PC-3 (cell line): Measurements from ENCODE around the gene CREBL2. TPM values are rescaled to one million over a fixed set of nuclear protein-coding genes. Genes with fewer than 3 reads are reported as not detected.
A peak's percentile ranks its signal among the peaks of the same experiment; 100 is the strongest.

Experiments used
- ATAC-seq: fragments of 200-7000 bp; cut with Tn5 transposase; 2 replicates; pipeline ENCODE4 v1.9.1; 2020; ENCODE audit warnings: mild to moderate bottlenecking, moderate library complexity
- BruUV-seq: library from RNA; stranded (reverse); fragments of 400-500 nt; replicated peaks from 2 replicates; lab custom pipeline; 2021; lab: Mats Ljungman, UMichigan
- CTCF ChIA-PET: fragments of 300-600 bp; sonication (Branson Sonifier 250); formaldehyde crosslinking; loops from one replicate; lab custom pipeline; 2022; ENCODE audit warnings: antibody characterized with exemption; lab: Charles Lee
- POLR2A ChIA-PET: fragments of 300-600 bp; sonication (Branson Sonifier 250); formaldehyde crosslinking; loops from one replicate; lab custom pipeline; 2022; ENCODE audit warnings: antibody characterized with exemption; ENCODE audit not compliant: unreplicated experiment; lab: Charles Lee
- DNase-seq: peaks from one replicate; pipeline ENCODE4 v3.0.0-alpha.2; 2015
- H2AFZ ChIP-seq: fragments of 300-600 bp; sonication (generic); 2 replicates; pipeline ENCODE4 v1.6.0; 2016; ENCODE audit warnings: antibody characterized with exemption, low read length
- H3F3A ChIP-seq: fragments of 300-600 bp; sonication (generic); one replicate; pipeline ENCODE4 v1.6.0; 2017; ENCODE audit warnings: antibody characterized with exemption, low read length, control low read depth, mild to moderate bottlenecking; ENCODE audit not compliant: unreplicated experiment
- H3K27ac ChIP-seq: fragments of 300-600 bp; sonication (generic); 2 replicates; pipeline ENCODE4 v1.5.1; 2016; ENCODE audit warnings: mild to moderate bottlenecking, low read length
- H3K27me3 ChIP-seq: fragments of 300-600 bp; sonication (generic); 2 replicates; pipeline ENCODE4 v1.6.1; 2016; ENCODE audit warnings: low read length, mixed read lengths
- H3K36me3 ChIP-seq: fragments of 300-600 bp; sonication (generic); 2 replicates; pipeline ENCODE4 v1.6.1; 2016; ENCODE audit warnings: low read depth, mixed run types, low read length, mixed read lengths
- H3K4me1 ChIP-seq: fragments of 300-600 bp; sonication (generic); 2 replicates; pipeline ENCODE4 v1.5.1; 2016; ENCODE audit warnings: low read length; ENCODE audit not compliant: insufficient read depth
- H3K4me2 ChIP-seq: fragments of 300-600 bp; sonication (generic); 2 replicates; pipeline ENCODE4 v1.6.0; 2016; ENCODE audit warnings: low read length
- H3K4me3 ChIP-seq: fragments of 300-600 bp; sonication (generic); 2 replicates; pipeline ENCODE4 v1.5.1; 2016; ENCODE audit warnings: mild to moderate bottlenecking, low read length, mixed read lengths
- H3K79me2 ChIP-seq: fragments of 300-600 bp; sonication (generic); 2 replicates; pipeline ENCODE4 v1.6.1; 2017; ENCODE audit warnings: low read length, mixed read lengths
- H3K9ac ChIP-seq: fragments of 300-600 bp; sonication (generic); 2 replicates; pipeline ENCODE4 v1.6.0; 2016; ENCODE audit warnings: mild to moderate bottlenecking, low read length
- H3K9me2 ChIP-seq: fragments of 300-600 bp; sonication (generic); replicated peaks from 2 replicates; pipeline ENCODE4 v1.6.1; 2016; ENCODE audit warnings: mixed run types, low read length, mixed read lengths
- H3K9me3 ChIP-seq: fragments of 300-600 bp; sonication (generic); 2 replicates; pipeline ENCODE4 v1.6.1; 2016; ENCODE audit warnings: low read length, mixed read lengths
- H4K20me1 ChIP-seq: fragments of 300-600 bp; sonication (generic); 2 replicates; pipeline ENCODE4 v1.6.1; 2016; ENCODE audit warnings: low read length, mixed read lengths
- CTCF ChIP-seq: fragments of 300-600 bp; sonication (generic); conservative IDR thresholded peaks from 2 replicates; pipeline ENCODE4 v1.5.1; 2017; ENCODE audit warnings: antibody characterized with exemption, low read depth, mild to moderate bottlenecking, low read length
- EZH2 ChIP-seq: fragments of 300-600 bp; sonication (generic); IDR thresholded peaks from one replicate; pipeline ENCODE4 v1.6.1; 2017; ENCODE audit warnings: antibody characterized with exemption, mild to moderate bottlenecking, low read length; ENCODE audit not compliant: unreplicated experiment
- EZH2phosphoT487 ChIP-seq: fragments of 300-600 bp; sonication (generic); IDR thresholded peaks from 2 replicates; pipeline ENCODE4 v1.6.1; 2018; ENCODE audit warnings: mild to moderate bottlenecking, antibody characterized with exemption, low read length, borderline replicate concordance
- intact Hi-C: fragments of 100-400 bp; cut with micrococcal nuclease; formaldehyde crosslinking; loops from 2 replicates; pipeline ENCODE4 v1.9.0; 2023
- total RNA-seq: library from RNA; depleted of rRNA; stranded (reverse); fragments of >200 nt; gene quantifications from 2 replicates; pipeline ENCODE4 v1.2.3, GENCODE V29; 2014

Gene CREBL2
- total RNA-seq, 1 experiment from 2014 or later: 14.2 TPM

- DNase-seq: peak; percentile 36
- no peak for ATAC-seq
- no peak overlapping the region for H3K27ac ChIP-seq
- H3K4me3 ChIP-seq: no peak overlapping the region
- no peak overlapping the region for H2AFZ ChIP-seq
- H3K9me3 ChIP-seq: no peaks in the 10 kb centered on the region
- intact Hi-C loops: no loop called here
- no peaks in the 10 kb centered on the region for H3F3A ChIP-seq
- BruUV-seq: no TSS peak
- H4K20me1 ChIP-seq: no peaks in the 10 kb centered on the region
- H3K9me2 ChIP-seq: no peaks in the 10 kb centered on the region
- CTCF ChIA-PET: no interaction called here
- POLR2A ChIA-PET: no interaction called here
- no peak overlapping the region for H3K4me2 ChIP-seq
- H3K9ac ChIP-seq: no peak overlapping the region
- no peaks in the 10 kb centered on the region for H3K36me3 ChIP-seq
- no peaks in the 10 kb centered on the region for H3K4me1 ChIP-seq
- TF ChIP-seq CTCF (no peak), EZH2 (no peak), EZH2phosphoT487 (no peak)
- H3K27me3 ChIP-seq: no peaks in the 10 kb centered on the region
- H3K79me2 ChIP-seq: no peaks in the 10 kb centered on the region
These were observed 49.6 kb downstream of the CREBL2 start for GRCh38 chr12:12661086-12661856.

DNA sequence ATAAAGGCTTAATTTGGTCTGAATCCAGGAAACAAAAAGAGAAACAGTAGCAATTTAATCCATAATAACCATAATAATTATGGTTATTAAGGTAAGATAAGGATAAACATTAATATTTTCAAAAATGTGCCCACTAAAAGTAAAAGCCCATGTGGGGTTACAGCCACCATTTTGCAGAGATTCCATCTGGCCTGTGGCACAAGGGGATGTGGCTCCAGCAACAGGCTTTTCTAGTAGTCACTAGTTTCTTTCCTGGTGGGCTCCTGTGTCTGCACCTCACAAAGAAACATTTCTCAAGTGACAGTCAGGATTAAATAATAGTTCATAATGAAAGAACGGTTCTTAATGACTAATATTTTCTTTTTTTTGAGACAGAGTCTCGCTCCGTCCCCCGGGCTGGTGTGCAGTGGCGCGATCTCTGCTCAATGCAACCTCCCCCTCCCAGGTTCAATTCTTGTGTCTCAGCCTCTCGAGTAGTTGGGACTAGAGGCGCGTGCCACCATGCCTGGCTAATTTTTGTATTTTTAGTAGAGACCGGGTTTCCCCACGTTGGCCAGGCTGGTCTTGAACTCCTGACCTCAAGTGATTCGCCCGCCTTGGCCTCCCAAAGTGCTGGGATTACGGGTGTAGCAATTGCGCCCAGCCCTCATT, 52.1 kb downstream of the CREBL2 start:
- Histone ChIP-seq H3K27me3 (no peaks in the 10 kb centered on the region), H3K9me3 (no peaks in the 10 kb centered on the region), H4K20me1 (no peaks in the 10 kb centered on the region), H3K27ac (no peak overlapping the region), H3K79me2 (no peaks in the 10 kb centered on the region), H3K4me2 (no peak overlapping the region), H3K9me2 (no peaks in the 10 kb centered on the region), H3K36me3 (no peaks in the 10 kb centered on the region), H3F3A (no peaks in the 10 kb centered on the region), H3K9ac (no peak overlapping the region), H3K4me3 (no peak overlapping the region), H3K4me1 (no peaks in the 10 kb centered on the region), H2AFZ (no peak overlapping the region)
- DNase-seq (no peak), ATAC-seq (no peak)
- TF ChIP-seq EZH2: no peak
- no peak for TF ChIP-seq CTCF
- TF ChIP-seq EZH2phosphoT487: no peak
- ChIA-PET POLR2A (no interaction called here), CTCF (no interaction called here)
- intact Hi-C loops: no loop called here
- BruUV-seq: no TSS peak

DNA sequence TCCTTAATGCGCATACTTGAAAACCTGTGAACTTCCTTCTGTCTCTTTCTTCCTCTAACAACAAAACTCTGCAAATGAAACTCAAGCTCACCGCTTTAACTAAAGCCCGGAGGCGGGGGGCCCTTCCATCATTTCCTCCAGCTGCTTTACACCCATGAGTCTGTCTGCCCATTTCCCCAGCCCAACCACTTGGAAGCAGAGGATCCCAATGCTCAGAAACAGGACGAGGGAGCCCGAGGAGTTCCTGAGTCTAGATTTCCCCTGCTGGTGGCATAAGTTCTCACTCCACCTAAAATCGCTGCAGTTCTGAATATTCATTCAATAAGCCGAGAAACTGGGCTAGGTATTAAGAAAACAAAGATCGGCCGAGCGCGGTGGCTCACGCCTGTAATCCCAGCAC, 53.5 kb downstream of the CREBL2 start:
- H3F3A ChIP-seq: no peaks in the 10 kb centered on the region
- no peaks in the 10 kb centered on the region for H3K4me1 ChIP-seq
- CTCF ChIA-PET: no interaction called here
- no peak overlapping the region for H3K4me3 ChIP-seq
- no peaks in the 10 kb centered on the region for H3K36me3 ChIP-seq
- H3K9me2 ChIP-seq: no peaks in the 10 kb centered on the region
- no peak overlapping the region for H3K9ac ChIP-seq
- intact Hi-C loops: no loop called here
- H3K79me2 ChIP-seq: no peaks in the 10 kb centered on the region
- H3K27ac ChIP-seq: no peak overlapping the region
- ATAC-seq: no peak
- no peaks in the 10 kb centered on the region for H4K20me1 ChIP-seq
- no peak overlapping the region for H2AFZ ChIP-seq
- H3K4me2 ChIP-seq: no peak overlapping the region
- no peak for DNase-seq
- H3K27me3 ChIP-seq: no peaks in the 10 kb centered on the region
- POLR2A ChIA-PET: no interaction called here
- TF ChIP-seq EZH2 (no peak), EZH2phosphoT487 (no peak), CTCF (no peak)
- no peaks in the 10 kb centered on the region for H3K9me3 ChIP-seq
- BruUV-seq: no TSS peak
